ENCODE results near the gene HS1BP3.

DNA sequence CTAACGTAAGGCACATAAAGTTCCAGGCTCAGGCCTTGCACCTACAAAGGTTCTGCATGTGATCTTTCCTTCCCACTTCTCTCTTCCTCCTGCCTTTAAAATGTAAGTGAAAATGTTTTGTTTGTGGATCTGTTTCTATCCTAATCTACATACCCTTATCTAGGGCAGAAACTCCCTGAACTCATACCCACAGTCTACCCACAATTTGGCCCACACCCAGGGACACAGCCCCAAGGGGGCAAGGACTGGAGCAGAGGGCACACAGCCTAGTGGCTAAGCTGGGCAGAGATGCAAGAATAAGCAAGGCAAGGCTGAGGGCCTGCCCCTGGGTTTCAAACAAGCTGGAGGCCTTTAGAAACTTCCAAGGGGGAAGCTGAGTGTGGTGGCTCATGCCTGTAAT lies 71.0 kb downstream of the HS1BP3 start:
- TF ChIP-seq, protein P1, sequence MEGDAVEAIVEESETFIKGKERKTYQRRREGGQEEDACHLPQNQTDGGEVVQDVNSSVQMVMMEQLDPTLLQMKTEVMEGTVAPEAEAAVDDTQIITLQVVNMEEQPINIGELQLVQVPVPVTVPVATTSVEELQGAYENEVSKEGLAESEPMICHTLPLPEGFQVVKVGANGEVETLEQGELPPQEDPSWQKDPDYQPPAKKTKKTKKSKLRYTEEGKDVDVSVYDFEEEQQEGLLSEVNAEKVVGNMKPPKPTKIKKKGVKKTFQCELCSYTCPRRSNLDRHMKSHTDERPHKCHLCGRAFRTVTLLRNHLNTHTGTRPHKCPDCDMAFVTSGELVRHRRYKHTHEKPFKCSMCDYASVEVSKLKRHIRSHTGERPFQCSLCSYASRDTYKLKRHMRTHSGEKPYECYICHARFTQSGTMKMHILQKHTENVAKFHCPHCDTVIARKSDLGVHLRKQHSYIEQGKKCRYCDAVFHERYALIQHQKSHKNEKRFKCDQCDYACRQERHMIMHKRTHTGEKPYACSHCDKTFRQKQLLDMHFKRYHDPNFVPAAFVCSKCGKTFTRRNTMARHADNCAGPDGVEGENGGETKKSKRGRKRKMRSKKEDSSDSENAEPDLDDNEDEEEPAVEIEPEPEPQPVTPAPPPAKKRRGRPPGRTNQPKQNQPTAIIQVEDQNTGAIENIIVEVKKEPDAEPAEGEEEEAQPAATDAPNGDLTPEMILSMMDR (conservative IDR thresholded peaks at IDR 0.05; ENCODE audit: low read depth, low read length) = no peak
- TF ChIP-seq EZH2 (IDR thresholded peaks at IDR 0.05; ENCODE audit: low read length, unreplicated experiment) = no peak
- TF ChIP-seq EZH2phosphoT487 (IDR thresholded peaks at IDR 0.05; ENCODE audit: borderline replicate concordance, low read length) = no peak

Measured in PC-3 (cell line).